Sigmoid colon (tissue), 4 donors: ENCODE results near the gene RSAD2.

Experiments used
- EP300 ChIP-seq, 4 donors: sonication (generic); formaldehyde crosslinking; IDR thresholded peaks; one replicate each; pipeline ENCODE4 v1.6.1; 2017; ENCODE audit warnings: antibody characterized with exemption in 4 of 4
- POLR2A ChIP-seq, 2 donors: fragments of 450-650 bp; IDR thresholded peaks; one replicate each; pipeline ENCODE4 v1.6.1; 2016; ENCODE audit warnings: antibody characterized with exemption in 2 of 2, mild to moderate bottlenecking in 2 of 2, moderate library complexity in 2 of 2
- POLR2AphosphoS5 ChIP-seq, 4 donors: sonication (generic); formaldehyde crosslinking; IDR thresholded peaks; one replicate each; pipeline ENCODE4 v1.6.1; 2017; ENCODE audit warnings: antibody characterized with exemption in 4 of 4
- TF ChIP-seq, protein P1 (sequence below), 4 experiments: fragments of 450-650 bp in 3 of 4; fragments of 200-600 bp in 1 of 4; IDR thresholded peaks; one replicate each; pipeline ENCODE4 v1.5.1; 2016 to 2019; ENCODE audit warnings: antibody characterized with exemption in 4 of 4, mild to moderate bottlenecking in 3 of 4, moderate library complexity in 2 of 4

DNA sequence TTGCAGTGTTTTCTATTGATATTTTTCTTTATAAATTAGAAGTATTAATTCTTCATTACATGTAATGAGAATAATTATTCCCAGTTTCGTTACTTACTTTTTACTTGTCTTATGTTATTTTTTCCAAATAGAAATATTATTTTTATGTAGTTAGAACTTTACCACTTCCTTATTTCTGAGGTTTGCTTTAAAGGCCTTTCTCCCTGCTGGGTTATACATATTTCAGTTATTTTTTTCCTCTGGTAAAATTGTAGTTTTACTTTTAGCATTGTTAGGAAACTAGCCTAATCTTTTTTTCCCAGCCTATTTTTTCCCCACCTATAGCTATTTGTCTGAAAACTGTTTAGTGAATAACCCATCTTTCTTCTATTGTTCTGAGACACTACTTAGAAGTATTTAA is 56.8 kb downstream of the RSAD2 start:
- TF ChIP-seq, protein P1, sequence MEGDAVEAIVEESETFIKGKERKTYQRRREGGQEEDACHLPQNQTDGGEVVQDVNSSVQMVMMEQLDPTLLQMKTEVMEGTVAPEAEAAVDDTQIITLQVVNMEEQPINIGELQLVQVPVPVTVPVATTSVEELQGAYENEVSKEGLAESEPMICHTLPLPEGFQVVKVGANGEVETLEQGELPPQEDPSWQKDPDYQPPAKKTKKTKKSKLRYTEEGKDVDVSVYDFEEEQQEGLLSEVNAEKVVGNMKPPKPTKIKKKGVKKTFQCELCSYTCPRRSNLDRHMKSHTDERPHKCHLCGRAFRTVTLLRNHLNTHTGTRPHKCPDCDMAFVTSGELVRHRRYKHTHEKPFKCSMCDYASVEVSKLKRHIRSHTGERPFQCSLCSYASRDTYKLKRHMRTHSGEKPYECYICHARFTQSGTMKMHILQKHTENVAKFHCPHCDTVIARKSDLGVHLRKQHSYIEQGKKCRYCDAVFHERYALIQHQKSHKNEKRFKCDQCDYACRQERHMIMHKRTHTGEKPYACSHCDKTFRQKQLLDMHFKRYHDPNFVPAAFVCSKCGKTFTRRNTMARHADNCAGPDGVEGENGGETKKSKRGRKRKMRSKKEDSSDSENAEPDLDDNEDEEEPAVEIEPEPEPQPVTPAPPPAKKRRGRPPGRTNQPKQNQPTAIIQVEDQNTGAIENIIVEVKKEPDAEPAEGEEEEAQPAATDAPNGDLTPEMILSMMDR (IDR thresholded peaks at IDR 0.05), result no peak
- no peak for TF ChIP-seq EP300 (IDR thresholded peaks at IDR 0.05)
- TF ChIP-seq POLR2A (IDR thresholded peaks at IDR 0.05), result no peak
- no peak for TF ChIP-seq POLR2AphosphoS5 (IDR thresholded peaks at IDR 0.05)
